Measurements from ENCODE around the gene TMEM205.
A peak's percentile ranks its signal among the peaks of the same experiment; 100 is the strongest.
"Not testable (repeated sequence)": the region's sequence is repeated elsewhere in the genome, so short reads cannot be mapped to it uniquely, and the experiment has no call there.

Gene TMEM205

DNA sequence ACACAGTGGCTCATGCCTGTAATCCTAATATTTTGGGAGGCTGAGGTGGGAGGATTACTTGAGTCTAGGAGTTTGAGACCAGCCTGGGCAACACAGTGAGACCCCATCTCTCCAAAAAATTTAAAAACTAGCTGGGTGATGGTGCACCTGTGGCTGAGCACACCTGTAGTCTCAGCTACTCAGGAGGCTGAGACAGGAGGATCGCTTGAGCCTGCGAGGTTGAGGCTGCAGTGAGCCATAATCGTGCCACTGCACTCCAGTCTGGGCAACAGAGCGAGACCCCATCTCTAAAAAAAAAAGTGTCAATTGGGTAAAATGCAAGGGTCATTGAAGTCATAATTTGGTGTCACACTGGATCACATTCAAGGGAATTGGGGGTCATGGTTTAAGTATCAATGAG, 8.0 kb upstream of the TMEM205 start:
- intact Hi-C loops (cut with DNase I) = not testable (repeated sequence)

DNA sequence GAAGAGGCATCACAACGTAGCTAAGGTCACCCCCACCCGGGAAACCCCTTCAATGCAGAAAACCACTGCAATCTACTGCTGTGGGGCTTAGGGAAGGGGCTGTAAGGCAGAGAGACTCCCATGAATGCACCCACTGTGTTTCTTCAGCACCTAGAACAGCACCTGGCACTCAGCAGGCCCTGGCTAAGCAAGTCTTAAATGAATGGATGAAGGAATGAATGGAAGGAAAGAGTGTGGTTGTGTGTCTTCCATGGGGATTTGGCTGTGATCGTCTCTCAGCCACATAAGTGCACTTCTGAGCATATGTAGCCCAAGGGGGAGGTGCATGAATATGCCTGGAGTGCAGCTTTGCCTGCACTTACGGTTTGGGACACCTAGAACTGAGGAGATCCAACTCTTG, 3.1 kb upstream of the TMEM205 start:
- intact Hi-C loops (cut with DNase I) = loop anchor here (10.0 kb wide), 1 partner anchor 54 kb away; the partner anchor contains the start of gene TSPAN16
- no peak for DNase-seq

More for the DNA sequence above, 8.0 kb upstream of the TMEM205 start:
- DNase-seq = not testable (repeated sequence)

DNA sequence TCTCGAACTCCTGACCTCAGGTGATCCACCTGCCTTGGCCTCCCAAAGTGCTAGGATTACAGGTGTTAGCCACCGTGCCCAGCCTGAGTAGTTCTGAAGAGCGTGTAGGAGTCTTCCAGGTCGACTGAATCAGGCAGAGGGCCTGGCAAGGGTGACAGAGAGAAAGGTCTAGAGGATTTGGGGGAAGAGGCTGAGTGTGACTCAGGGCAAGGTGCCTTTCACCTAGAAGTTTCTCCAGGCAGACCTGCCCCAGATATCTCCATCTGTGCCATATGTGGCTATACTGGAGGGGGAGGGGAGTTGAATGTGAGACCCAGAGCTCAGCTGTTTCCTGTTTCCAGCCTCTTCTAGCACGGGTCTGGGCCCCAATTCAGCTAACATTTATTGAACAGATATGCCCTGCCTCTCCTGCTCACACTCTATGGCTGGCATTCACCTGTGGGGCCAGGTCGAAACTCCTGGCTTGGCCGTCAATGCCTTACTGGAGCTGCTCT, 1.5 kb upstream of the TMEM205 start:
- DNase-seq = no peak
- intact Hi-C loops (cut with DNase I) = loop anchor here (10.0 kb wide), 1 partner anchor 53 kb away; the partner anchor contains the start of gene TSPAN16

DNA sequence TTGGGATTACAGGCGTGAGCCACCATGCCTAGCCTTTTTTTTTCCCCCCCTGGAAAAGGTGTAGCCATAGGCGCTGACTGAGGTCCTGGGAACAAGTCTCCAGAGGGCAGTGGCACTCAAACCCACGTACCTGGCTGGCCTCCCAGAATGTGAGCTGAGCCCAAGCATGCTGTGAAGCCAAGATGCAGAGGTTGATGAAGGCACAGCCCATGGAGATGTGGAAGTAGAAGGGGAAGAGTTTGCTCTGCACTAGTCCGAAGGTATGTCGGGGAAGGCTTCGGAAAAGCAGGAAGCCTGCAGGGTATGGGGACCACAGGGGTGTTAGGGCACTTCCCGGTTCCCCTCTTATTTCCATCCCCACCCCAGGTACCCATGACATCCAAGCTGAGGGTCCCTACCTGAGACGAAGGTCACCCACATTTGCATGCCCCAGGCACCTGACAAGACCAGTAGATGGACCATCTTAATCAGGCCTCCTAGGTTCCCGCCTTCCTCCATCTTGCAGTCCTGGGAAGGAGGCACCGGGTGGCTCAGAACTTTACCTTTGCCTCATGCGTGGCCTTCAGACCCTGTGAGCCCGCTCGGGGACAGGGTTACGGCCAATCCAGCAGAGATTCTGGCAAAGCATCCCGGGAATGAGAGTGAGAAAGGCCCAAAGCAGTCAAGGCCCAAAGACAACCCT, 805 bp downstream of the TMEM205 start:
- peak in 3 of 42 donors; percentile 17 to 42 (median 37) for DNase-seq
- intact Hi-C loops (cut with DNase I) = loop anchor here (2.0 to 10.0 kb wide), 2 partner anchors 30 to 50 kb away; partner anchors contain the start of genes SWSAP1 and TSPAN16

DNA sequence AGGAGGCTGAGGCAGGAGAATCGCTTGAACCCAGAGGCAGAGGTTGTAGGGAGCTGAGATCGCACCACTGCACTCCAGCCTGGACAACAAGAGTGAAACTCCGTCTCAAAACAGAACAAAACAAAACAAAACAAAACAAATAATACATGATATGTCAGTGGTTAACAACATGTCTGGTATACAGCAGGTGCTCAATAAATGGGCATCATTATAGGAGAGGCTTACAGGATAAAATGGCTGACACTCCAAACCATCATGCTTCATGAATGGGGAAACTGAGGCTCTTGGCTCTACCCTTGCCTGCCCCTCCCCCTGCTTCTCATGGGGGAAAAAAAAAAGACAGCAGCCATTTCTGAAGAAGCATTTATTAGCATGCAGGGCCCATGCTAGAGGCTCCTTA, 3.6 kb downstream of the TMEM205 start:
- no peak for DNase-seq
- intact Hi-C loops (cut with DNase I) = loop anchor here (10.0 kb wide), 1 partner anchor 48 kb away; the partner anchor contains the start of gene TSPAN16

DNA sequence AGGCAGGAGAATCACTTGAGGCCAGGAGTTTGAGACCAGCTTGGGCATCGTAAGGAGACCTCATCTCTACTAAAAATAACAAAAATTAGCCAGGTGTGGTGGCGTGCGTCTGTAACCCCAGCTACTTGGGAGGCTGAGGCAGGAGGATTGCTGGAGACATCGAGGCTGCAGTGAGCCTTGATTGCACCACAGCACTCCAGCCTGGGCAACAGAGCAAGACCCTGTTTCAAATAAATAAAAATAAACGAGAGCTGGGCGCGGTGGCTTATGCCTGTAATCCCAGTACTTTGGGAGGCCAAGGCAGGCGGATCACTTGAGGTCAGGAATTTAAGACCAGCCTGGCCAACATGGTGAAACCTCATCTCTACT, 6.0 kb downstream of the TMEM205 start:
- intact Hi-C loops (cut with DNase I) = loop anchor here (10.0 kb wide), 1 partner anchor 45 kb away; the partner anchor contains the start of gene TSPAN16
- DNase-seq = not testable (repeated sequence)

DNA sequence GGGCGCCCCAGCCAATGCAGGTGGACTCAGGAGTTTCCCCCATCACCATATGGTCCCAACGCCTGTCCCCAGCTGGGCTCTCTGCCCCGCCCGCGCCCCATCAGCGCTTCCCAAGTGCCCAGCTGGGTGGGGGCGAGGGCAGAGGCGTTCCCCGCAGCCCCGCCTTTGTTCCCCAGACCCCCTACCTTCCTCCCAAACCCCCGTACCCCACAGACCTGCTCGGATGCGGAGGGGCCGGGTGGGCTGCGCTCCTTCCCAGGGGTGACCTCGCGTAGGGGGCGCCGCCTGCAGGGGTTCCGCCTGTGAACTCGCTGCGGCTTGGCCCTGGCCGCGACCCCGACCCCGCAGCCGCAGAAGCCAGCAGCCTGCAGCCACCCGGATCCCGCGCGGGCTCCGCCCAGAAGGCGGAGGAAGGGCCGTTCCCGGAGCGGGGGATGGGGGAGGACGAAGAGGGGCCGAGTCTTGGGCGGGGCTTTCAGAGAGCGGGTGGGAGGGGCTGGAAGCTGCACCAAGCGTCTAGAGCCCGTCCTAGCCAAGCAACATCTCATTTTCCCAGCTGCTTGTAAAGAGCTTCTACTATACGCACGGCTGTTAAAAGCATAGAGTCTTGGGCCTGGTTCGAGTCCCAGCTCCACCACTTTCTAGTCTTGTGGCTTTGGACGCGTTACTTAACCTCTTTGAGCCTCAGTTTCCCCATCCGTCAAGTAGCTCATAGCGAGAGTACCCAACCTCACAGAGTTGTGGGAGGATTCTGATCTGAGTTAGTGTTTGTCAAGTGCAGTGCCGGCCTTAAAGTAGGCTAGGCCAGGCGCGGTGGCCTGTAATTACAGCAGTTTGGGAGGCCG, 6.6 kb downstream of the TMEM205 start, which contains the start of gene RAB3D:
RAB3D (minus strand) TSS at position 404 of the 845 bp plus-strand sequence. CDS start 2,258 bp downstream, outside the sequence.
- intact Hi-C loops (cut with DNase I) = loop anchor here (10.0 kb wide), 1 partner anchor 45 kb away; the partner anchor contains the start of gene TSPAN16
- DNase-seq = peak; percentile 75 to 96 (median 92)

DNA sequence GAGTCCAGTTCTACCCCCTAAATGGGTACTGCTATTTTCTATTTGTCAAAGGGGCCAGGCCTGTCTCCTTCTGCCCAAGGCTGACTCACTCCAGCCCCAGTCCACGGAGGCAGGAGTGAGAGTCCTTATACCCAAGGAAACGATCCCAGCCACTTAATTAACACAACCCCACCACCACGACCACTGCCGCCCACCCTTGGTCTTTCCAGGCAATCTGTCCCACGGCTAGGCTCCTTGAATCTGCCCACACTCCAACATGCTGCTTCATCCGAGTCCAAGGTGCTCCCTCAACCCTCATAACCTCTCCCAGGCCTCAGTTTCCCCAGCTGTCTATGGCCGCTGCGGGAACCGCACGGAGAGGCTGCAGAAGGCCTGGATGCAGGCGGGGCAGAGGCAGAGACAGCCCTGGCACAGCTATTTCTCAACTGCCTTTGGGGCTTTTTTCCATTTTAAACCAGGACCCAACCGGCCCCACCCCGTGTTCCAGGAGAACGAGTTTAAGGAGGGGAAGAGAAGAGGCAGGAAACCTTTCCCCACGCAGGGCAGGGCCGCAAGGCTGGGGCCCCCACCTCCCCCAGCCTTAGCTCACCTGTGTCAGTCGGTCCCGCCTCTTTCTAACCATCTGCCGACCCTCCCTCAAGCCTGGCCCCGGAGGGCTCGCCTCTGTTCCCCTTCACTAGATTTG, 7.4 kb downstream of the TMEM205 start:
- intact Hi-C loops (cut with DNase I) = no loop called here
- peak in 23 of 42 donors; percentile 5 to 66 (median 40) for DNase-seq

DNA sequence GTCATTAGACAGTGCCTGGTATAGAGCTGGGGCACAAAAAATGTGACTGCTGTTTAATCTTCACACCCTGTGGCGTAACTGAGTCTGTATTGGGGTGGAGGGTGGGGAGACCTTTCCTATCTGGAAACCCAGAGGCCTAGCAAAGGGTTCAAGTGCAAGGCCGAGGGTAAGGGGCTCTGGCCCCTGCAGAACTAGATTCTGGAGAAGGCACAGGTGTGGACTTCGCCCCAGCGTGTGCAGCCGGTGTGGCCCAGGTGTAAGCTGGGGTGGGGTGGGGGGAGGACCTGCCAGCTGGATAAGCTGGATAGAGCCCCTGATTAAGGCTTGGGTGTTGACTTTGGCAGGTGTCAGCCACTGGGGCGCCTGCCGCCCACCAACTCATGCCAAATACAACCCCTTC, 7.9 kb downstream of the TMEM205 start:
- intact Hi-C loops (cut with DNase I) = no loop called here
- DNase-seq = no peak

DNA sequence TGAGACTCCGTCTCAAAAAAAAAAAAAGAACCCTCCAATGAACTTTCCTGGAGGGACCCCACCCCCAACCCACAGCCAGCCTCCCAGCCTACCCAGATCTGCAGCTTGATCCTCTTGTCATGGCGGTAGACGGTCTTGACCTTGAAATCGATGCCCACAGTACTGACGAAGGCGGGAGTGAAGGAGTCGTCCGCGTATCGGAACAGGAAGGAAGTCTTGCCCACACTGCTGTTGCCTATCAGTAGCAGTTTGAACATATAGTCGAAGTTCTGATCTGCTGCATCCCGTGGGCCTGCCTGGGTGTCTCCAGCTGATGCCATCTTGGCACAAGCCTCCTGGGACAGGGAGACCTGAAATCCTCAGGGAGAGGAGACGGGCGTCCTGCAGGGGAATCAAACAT, 9.0 kb downstream of the TMEM205 start:
- intact Hi-C loops (cut with DNase I) = no loop called here
- DNase-seq = no peak

DNA sequence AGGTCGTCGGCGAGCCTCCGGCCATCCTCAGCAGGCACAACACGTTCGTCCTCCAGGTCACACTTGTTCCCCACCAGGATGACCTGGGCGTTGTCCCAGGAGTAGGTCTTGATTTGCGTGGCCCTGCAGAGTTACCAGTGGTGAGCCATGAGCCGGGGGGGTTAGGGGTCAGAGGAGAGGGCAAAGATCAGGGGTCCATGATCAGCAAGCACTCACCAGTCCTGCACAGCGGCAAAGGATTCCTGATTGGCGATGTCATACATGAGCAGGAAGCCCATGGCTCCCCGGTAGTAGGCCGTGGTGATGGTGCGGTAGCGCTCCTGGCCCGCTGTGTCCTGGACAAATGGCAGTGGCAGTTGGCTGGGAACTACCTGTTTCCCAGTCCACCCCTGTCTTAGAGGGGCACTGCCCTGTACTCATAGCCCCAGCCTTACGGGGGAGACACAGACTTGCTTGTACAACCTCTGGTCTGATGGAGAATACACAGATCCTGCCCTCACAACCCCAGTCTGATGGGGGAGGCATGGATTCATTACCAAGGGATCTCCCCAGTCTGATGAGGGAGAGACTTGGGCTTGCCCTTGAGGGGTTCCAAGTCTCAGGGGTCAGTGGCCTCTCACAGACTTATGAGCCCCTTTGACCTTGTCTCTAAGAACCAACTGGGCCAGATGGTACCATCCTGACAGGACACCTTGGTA, 10.5 kb downstream of the TMEM205 start:
- DNase-seq = no peak
- intact Hi-C loops (cut with DNase I) = no loop called here

DNA sequence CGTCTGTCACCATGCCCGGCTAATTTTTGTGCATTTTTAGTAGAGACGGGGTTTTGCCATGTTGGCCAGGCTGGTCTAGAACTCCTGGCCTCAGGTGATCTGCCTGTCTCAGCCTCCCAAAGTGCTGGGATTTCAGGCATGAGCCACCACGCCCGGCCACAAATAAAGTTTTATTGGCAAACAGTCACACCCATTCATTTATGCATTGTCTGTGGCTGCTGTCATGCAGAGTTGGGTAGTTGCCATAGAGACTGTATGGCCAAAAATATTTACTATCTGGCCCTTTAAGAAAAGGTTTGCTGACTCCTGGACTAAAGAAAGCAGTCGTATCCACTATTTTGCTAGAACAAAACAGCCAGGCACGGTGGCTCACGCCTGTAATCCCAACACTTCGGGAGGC, 12.2 kb downstream of the TMEM205 start:
- intact Hi-C loops (cut with DNase I) = not testable (repeated sequence)

DNA sequence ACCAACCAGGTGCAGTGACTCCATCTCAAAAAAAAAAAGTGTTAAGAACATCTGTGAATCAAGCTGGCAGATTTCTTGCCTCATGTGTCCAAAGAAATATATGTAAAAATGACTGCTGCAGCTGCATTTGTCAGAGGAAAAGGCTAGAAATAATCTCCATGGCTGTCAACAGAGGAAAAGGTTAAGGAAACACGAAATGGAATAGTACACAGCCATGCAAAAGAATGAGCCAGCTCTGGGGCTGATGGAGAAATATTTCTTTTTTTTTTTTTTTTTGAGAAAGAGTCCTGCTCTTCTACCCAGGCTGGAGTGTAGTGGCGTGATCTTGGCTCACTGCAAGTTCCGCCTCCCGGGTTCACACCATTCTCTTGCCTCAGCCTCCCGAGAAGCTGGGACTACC, 13.2 kb downstream of the TMEM205 start:
- intact Hi-C loops (cut with DNase I) = no loop called here
- DNase-seq = no peak

More for the DNA sequence above, 12.2 kb downstream of the TMEM205 start:
- not testable (repeated sequence) for DNase-seq

DNA sequence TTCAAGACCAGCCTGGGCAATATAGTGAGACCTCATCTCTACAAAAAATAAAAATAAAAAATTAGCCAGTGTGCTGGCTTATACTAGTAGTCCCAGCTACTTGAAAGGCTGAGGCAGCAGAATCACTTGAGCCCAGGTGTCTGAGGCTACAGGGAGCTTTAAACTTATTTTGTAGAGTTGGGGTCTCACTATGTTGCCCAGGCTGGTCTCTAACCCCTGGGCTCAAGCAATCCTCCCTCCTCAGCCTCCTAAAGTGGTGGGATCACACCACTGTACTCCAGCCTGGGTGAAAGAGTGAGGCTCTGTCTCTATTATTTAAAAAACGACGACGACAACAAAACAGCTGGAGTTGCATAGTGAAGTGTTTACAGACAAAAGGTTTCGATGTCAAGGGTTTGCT, 14.6 kb downstream of the TMEM205 start:
- no peak for DNase-seq
- intact Hi-C loops (cut with DNase I) = no loop called here

DNA sequence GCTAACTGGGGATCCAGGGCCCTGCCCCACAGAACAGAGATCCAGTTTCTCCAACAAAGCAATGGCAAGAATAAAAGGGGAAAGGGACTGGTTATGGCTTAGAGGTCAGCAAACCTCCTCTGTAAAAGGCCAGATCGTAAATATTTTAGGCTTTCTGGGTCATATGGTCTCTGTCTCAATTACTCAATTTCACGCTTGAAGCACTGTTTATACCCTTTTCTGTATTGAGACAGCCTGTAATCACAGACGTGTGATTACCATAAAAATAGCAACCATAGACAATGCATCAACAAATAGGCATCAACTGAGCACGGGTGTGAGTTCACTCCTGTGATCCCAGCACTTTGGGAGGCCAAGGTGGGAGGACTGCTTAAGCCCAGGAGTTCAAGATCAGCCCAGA, 15.9 kb downstream of the TMEM205 start:
- DNase-seq = no peak
- intact Hi-C loops (cut with DNase I) = no loop called here

DNA sequence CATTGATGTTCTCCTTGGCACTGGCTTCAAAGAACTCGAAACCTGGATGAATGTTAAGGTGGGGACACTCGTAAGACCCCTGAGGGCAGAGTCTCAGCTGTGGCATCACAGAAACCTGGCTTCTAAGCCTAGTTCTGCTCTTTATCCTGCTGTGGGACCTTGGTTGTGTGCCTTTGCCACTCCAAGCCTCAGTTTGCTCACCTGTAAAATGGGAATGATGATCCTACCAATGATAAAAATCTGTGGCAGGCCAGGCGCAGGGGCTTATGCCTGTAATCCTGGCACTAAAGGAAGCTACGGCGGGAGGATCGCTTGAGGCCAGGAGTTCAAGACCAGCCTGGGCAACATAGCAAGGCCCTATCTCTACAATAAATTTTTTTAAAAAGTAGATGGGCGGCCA, 20.5 kb downstream of the TMEM205 start:
- intact Hi-C loops (cut with DNase I) = no loop called here
- no peak for DNase-seq

DNA sequence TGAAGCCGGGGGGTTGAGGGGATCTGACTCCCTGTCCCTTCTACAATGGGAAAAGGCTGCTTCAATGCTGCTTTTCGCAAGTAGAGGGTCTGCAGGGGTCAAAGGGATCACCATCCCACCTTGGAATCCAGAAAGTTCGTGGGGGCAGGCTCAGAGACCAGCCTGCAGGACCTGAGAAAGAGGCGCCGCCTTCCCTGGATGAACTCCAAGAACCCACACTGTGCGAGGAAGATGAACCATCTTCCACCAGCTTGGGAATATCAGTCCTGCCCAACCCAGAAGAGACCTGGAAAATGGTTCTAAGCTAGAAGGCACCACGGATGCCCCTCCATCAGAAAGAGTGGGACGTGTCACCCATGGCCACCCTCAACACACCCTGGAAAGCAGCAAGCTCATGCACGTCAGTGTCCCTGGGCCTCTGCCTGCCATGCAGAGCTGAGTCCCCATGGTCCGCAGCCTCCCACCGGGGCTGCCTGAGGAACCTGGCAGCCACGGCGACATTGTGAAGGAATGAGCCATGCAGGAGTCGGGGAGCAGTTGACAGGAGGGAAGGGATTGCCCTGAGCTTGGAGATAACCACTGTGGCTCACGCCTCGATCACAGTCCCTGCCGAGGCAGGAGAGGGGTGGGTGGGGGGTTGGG, 21.2 kb downstream of the TMEM205 start:
- intact Hi-C loops (cut with DNase I) = no loop called here
- DNase-seq = no peak

DNA sequence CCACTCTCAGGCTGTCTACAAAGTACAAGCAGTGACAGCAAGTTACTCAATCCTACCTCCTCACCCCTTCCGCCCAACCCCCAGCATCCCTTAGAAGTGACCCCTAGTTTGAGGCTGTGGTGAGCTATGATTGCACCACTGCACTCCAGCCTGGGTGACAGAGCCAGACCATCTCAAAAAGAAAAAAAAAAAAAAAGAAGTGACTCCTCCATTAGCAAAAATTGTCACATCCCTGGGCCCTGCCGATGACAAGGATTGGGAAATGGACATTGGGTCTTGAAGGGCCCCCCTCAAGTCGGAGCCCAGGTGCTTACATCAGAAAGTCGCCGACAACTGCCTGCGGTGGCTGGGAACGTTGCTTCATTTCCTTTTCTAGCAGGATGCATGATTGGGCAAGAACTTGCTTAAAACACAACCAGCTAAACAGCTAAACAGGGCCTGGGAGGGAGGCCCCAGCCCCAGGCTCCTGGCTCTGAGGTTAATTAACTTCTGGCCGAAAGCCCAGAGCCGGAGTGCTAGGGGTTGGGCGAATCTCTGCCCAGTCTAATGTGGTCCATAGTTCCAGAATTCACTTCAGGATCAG, 21.9 kb downstream of the TMEM205 start:
- intact Hi-C loops (cut with DNase I) = no loop called here
- peak; percentile 22 to 85 (median 60) for DNase-seq

Measured in head of caudate nucleus (tissue), 42 donors.